Heart left ventricle (tissue), 13 donors: ENCODE measurements around the gene RFX4.

Experiments
- CTCF ChIP-seq, 12 donors: fragments of 200-600 bp; sonication (generic) in 4 of 12; IDR thresholded peaks; one replicate each; pipeline versions ENCODE4 v1.5.0 to v1.8.0; 2018 to 2022; ENCODE audit warnings: antibody characterized with exemption in 12 of 12, mild to moderate bottlenecking in 5 of 12
- POLR2A ChIP-seq, 2 donors: fragments of 450-650 bp; IDR thresholded peaks; one replicate each; pipeline ENCODE4 v1.6.1; 2017; ENCODE audit warnings: antibody characterized with exemption in 2 of 2, mild to moderate bottlenecking in 2 of 2, moderate library complexity in 2 of 2
- donor health status: ischemic (EF 13 %, LVEDD 7.1; RV severe dilation, severe dysfunction).
- donor health status: DM: no; HTN: yes; CAD: no.
- donor health status: DM: no; HTN: no; CAD: no.
- donor health status: ischemic (EF 25% LVEDD 6.9; RV normal size, moderate dysfunction).
- donor health status: ischemic (EF 25% LVEDD 5.7; RV mildly dilated, moderate dysfunction).
- donor health status: ischemic (EF 35%, LVEDD 5.7; RV mildly dilated, moderate dysfunction).
- donor health status: nonischemic (EF 11% LVEDD 7.7; RV severe dilation, severe dysfunction).
- donor health status: DM: yes; HTN: yes; CAD: no.
- donor health status: PGD.
- donor health status: ischemic (EF 29% LVEDD 5.4; RV normal size, mild dysfunction).
- donor health status: nonischemic (EF 23%, LVEDD 6.1; RV moderate dilation, normal function).

- no peak for TF ChIP-seq CTCF (IDR thresholded peaks at IDR 0.05)
- no peak for TF ChIP-seq POLR2A (IDR thresholded peaks at IDR 0.05)
Measured at GRCh38 chr12:106645465-106646330, 62.9 kb downstream of the RFX4 start.
